Mucosa of rectum (tissue), 2 donors: ENCODE measurements around the gene NCK1.
"Not testable (repeated sequence)": the region's sequence is repeated elsewhere in the genome, so short reads cannot be mapped to it uniquely, and the experiment has no call there.

Source experiments
- H3K27ac ChIP-seq, 2 donors: one replicate each; pipeline ENCODE4 v1.7.0; 2013; ENCODE audit warnings: inconsistent platforms in 2 of 2, low read depth in 2 of 2, low read length in 2 of 2
- H3K27me3 ChIP-seq, 2 donors: one replicate each; pipeline ENCODE4 v1.7.0; 2013; ENCODE audit warnings: low read length in 2 of 2; ENCODE audit not compliant: control insufficient read depth in 2 of 2, insufficient read depth in 2 of 2
- H3K36me3 ChIP-seq, 2 donors: one replicate each; pipeline ENCODE4 v1.7.0; 2013; ENCODE audit warnings: low read length in 2 of 2; ENCODE audit not compliant: control insufficient read depth in 2 of 2, insufficient read depth in 2 of 2
- H3K4me1 ChIP-seq, 2 donors: one replicate each; pipeline ENCODE4 v1.7.0; 2013; ENCODE audit warnings: low read length in 2 of 2, mild to moderate bottlenecking in 1 of 2; ENCODE audit not compliant: control insufficient read depth in 2 of 2, insufficient read depth in 2 of 2
- H3K4me3 ChIP-seq, 2 donors: one replicate each; pipeline ENCODE4 v1.7.0; 2013; ENCODE audit warnings: low read length in 2 of 2
- H3K9ac ChIP-seq, 2 donors: one replicate each; pipeline ENCODE4 v1.7.0; 2013; ENCODE audit warnings: low read length in 2 of 2, low read depth in 1 of 2, mild to moderate bottlenecking in 1 of 2
- H3K9me3 ChIP-seq, 2 donors: one replicate each; pipeline ENCODE4 v1.7.0; 2013; ENCODE audit warnings: low read length in 2 of 2; ENCODE audit not compliant: control insufficient read depth in 2 of 2
- donor health status: healthy.
- donor health status: Normal muscosa, but diverticular disease.

The NCK1 gene

GRCh38 chr3:136956971-136957370 lies 95.0 kb downstream of the NCK1 start:
- no peak overlapping the region for H3K9ac ChIP-seq
- no peaks in the 10 kb centered on the region for H3K36me3 ChIP-seq
- no peak overlapping the region for H3K4me3 ChIP-seq
- no peak overlapping the region for H3K27ac ChIP-seq
- H3K4me1 ChIP-seq = peaks cover 8 to 25% of the 10 kb centered on the region in 2 donors
- no peaks in the 10 kb centered on the region for H3K9me3 ChIP-seq
- H3K27me3 ChIP-seq = no peaks in the 10 kb centered on the region

- no peaks in the 10 kb centered on the region for H3K36me3 ChIP-seq
- no peaks in the 10 kb centered on the region for H3K27me3 ChIP-seq
- no peak within 1 kb of the TSS for H3K9ac ChIP-seq
- no peaks in the 10 kb centered on the region for H3K9me3 ChIP-seq
- H3K4me3 ChIP-seq = no peak within 1 kb of the TSS
- H3K27ac ChIP-seq = no peak within 1 kb of the TSS
- H3K4me1 ChIP-seq = peaks cover 8 to 25% of the 10 kb centered on the region in 2 donors
Measured at GRCh38 chr3:136957751-136958288, 95.8 kb downstream of the NCK1 start, which contains the start of gene IL20RB. Gene IL20RB, plus strand, starts transcription at chr3:136957983. Its CDS starts 131 bp downstream, at chr3:136958114.

- peaks cover 8 to 25% of the 10 kb centered on the region in 2 donors for H3K4me1 ChIP-seq
- no peak overlapping the region for H3K4me3 ChIP-seq
- no peaks in the 10 kb centered on the region for H3K9me3 ChIP-seq
- no peaks in the 10 kb centered on the region for H3K36me3 ChIP-seq
- no peak overlapping the region for H3K9ac ChIP-seq
- no peak overlapping the region for H3K27ac ChIP-seq
- no peaks in the 10 kb centered on the region for H3K27me3 ChIP-seq
Measured at GRCh38 chr3:136958939-136959338, 96.9 kb downstream of the NCK1 start.

- Histone ChIP-seq H3K9me3 (no peaks in the 10 kb centered on the region), H3K27ac (no peak overlapping the region), H3K4me1 (peaks cover 8 to 20% of the 10 kb centered on the region in 2 donors), H3K27me3 (no peaks in the 10 kb centered on the region), H3K4me3 (no peak overlapping the region), H3K9ac (no peak overlapping the region), H3K36me3 (no peaks in the 10 kb centered on the region)
Measured at GRCh38 chr3:136959599-136959998, 97.6 kb downstream of the NCK1 start.

- Histone ChIP-seq H3K4me1 (peaks cover 4 to 6% of the 10 kb centered on the region in 2 donors), H3K9ac (no peak overlapping the region), H3K27me3 (no peaks in the 10 kb centered on the region), H3K27ac (no peak overlapping the region), H3K36me3 (no peaks in the 10 kb centered on the region), H3K9me3 (no peaks in the 10 kb centered on the region), H3K4me3 (no peak overlapping the region)
Measured at GRCh38 chr3:136960838-136961836, 99.1 kb downstream of the NCK1 start.

GRCh38 chr3:136962927-136963326 lies 100.9 kb downstream of the NCK1 start:
- no peaks in the 10 kb centered on the region for H3K27me3 ChIP-seq
- H3K4me3 ChIP-seq = no peak overlapping the region
- H3K4me1 ChIP-seq = no peaks in the 10 kb centered on the region
- no peak overlapping the region for H3K27ac ChIP-seq
- H3K36me3 ChIP-seq = no peaks in the 10 kb centered on the region
- H3K9me3 ChIP-seq = no peaks in the 10 kb centered on the region
- no peak overlapping the region for H3K9ac ChIP-seq

- H3K4me1 ChIP-seq, H3K9me3 ChIP-seq, H3K36me3 ChIP-seq, H3K27me3 ChIP-seq, H3K27ac ChIP-seq, H3K4me3 ChIP-seq, H3K9ac ChIP-seq: not testable (repeated sequence)
Measured at GRCh38 chr3:136969539-136969938, 107.5 kb downstream of the NCK1 start.

- H3K27ac ChIP-seq = no peak overlapping the region
- no peaks in the 10 kb centered on the region for H3K9me3 ChIP-seq
- no peak overlapping the region for H3K4me3 ChIP-seq
- no peaks in the 10 kb centered on the region for H3K36me3 ChIP-seq
- no peaks in the 10 kb centered on the region for H3K4me1 ChIP-seq
- no peaks in the 10 kb centered on the region for H3K27me3 ChIP-seq
- H3K9ac ChIP-seq = no peak overlapping the region
Measured at GRCh38 chr3:136973352-136973751, 111.3 kb downstream of the NCK1 start.

- no peak overlapping the region for H3K27ac ChIP-seq
- H3K4me1 ChIP-seq = no peaks in the 10 kb centered on the region
- no peaks in the 10 kb centered on the region for H3K36me3 ChIP-seq
- no peaks in the 10 kb centered on the region for H3K9me3 ChIP-seq
- no peak overlapping the region for H3K4me3 ChIP-seq
- H3K9ac ChIP-seq = no peak overlapping the region
- no peaks in the 10 kb centered on the region for H3K27me3 ChIP-seq
Measured at GRCh38 chr3:136974670-136975069, 112.7 kb downstream of the NCK1 start.

GRCh38 chr3:136979204-136979603 lies 117.2 kb downstream of the NCK1 start:
- Histone ChIP-seq H3K9me3 (no peaks in the 10 kb centered on the region), H3K4me3 (no peak overlapping the region), H3K27ac (no peak overlapping the region), H3K9ac (no peak overlapping the region), H3K27me3 (no peaks in the 10 kb centered on the region), H3K36me3 (no peaks in the 10 kb centered on the region), H3K4me1 (peaks cover 0 to 10% of the 10 kb centered on the region in 2 donors)
